BE2C (cell line): Measurements from ENCODE around the gene CFAP157.

Source experiments
- DNase-seq: peaks from one replicate; pipeline ENCODE4 v3.0.0-alpha.2; 2020
- H3K27me3 ChIP-seq: fragments of 250-450 bp; sonication (Bioruptor Pico); 2 replicates; pipeline ENCODE4 v1.5.1; 2020; ENCODE audit warnings: mild to moderate bottlenecking
- H3K36me3 ChIP-seq: fragments of 250-450 bp; sonication (Bioruptor Pico); 2 replicates; pipeline ENCODE4 v1.5.1; 2020; ENCODE audit warnings: mild to moderate bottlenecking
- H3K4me1 ChIP-seq: fragments of 250-450 bp; sonication (Bioruptor Pico); 2 replicates; pipeline ENCODE4 v1.5.1; 2020
- H3K4me3 ChIP-seq: 2 replicates; pipeline ENCODE4 v1.5.1; 2011; ENCODE audit warnings: low read depth, low read length
- H3K9me3 ChIP-seq: fragments of 250-450 bp; sonication (Bioruptor Pico); 2 replicates; pipeline ENCODE4 v1.5.1; 2020
- CTCF ChIP-seq: IDR thresholded peaks from 2 replicates; pipeline ENCODE4 v1.5.1; 2012; ENCODE audit warnings: mild to moderate bottlenecking, low read depth, low read length

Gene CFAP157

GRCh38 chr9:127694890-127695720 lies 11.7 kb upstream of the CFAP157 start:
- no peaks in the 10 kb centered on the region for H3K9me3 ChIP-seq
- peaks cover under 1% of the 10 kb centered on the region; the same call in 1 of the 2 replicates for H3K4me1 ChIP-seq
- H3K27me3 ChIP-seq = no peaks in the 10 kb centered on the region
- H3K4me3 ChIP-seq = no peak overlapping the region
- no peak for TF ChIP-seq CTCF
- no peak for DNase-seq
- H3K36me3 ChIP-seq = peaks cover 10% of the 10 kb centered on the region

GRCh38 chr9:127697575-127697974 lies 9.2 kb upstream of the CFAP157 start:
- DNase-seq = no peak
- H3K9me3 ChIP-seq = no peaks in the 10 kb centered on the region
- TF ChIP-seq CTCF = no peak
- H3K36me3 ChIP-seq = no peaks in the 10 kb centered on the region
- H3K4me1 ChIP-seq = peaks cover 11% of the 10 kb centered on the region; the same call in 1 of the 2 replicates
- no peaks in the 10 kb centered on the region for H3K27me3 ChIP-seq
- H3K4me3 ChIP-seq = no peak overlapping the region

- H3K27me3 ChIP-seq = no peaks in the 10 kb centered on the region
- DNase-seq = no peak
- no peaks in the 10 kb centered on the region for H3K36me3 ChIP-seq
- H3K4me1 ChIP-seq = peaks cover 11% of the 10 kb centered on the region; the same call in 1 of the 2 replicates
- H3K4me3 ChIP-seq = no peak overlapping the region
- TF ChIP-seq CTCF = no peak
- H3K9me3 ChIP-seq = no peaks in the 10 kb centered on the region
These were observed 8.4 kb upstream of the CFAP157 start for GRCh38 chr9:127698386-127698785.

- no peaks in the 10 kb centered on the region for H3K36me3 ChIP-seq
- DNase-seq = peak; percentile 96
- no peaks in the 10 kb centered on the region for H3K9me3 ChIP-seq
- H3K4me3 ChIP-seq = peak overlapping the region; percentile 55
- peaks cover 11% of the 10 kb centered on the region; the same call in 1 of the 2 replicates for H3K4me1 ChIP-seq
- no peaks in the 10 kb centered on the region for H3K27me3 ChIP-seq
- TF ChIP-seq CTCF = 0 out of 2 replicates have a peak, but pooled peaks have one; percentile 18
These were observed 7.7 kb upstream of the CFAP157 start for GRCh38 chr9:127698985-127699670.

- Histone ChIP-seq H3K4me1 (peaks cover 11% of the 10 kb centered on the region; the same call in 1 of the 2 replicates), H3K36me3 (no peaks in the 10 kb centered on the region), H3K9me3 (no peaks in the 10 kb centered on the region), H3K4me3 (no peak overlapping the region), H3K27me3 (no peaks in the 10 kb centered on the region)
- no peak for DNase-seq
- no peak for TF ChIP-seq CTCF
These were observed 6.6 kb upstream of the CFAP157 start for GRCh38 chr9:127700140-127700539.
